Fibroblast of lung (primary cell): ENCODE measurements around the gene COL11A2.

Experiments used
- CTCF ChIP-seq, 2 donors: IDR thresholded peaks in 1 of 2; conservative IDR thresholded peaks in 1 of 2; 1 replicate in 1 of 2; 2 replicates in 1 of 2; pipeline ENCODE4 v1.5.1; 2011 to 2012; ENCODE audit warnings: low read length in 2 of 2, control low read depth in 1 of 2, inconsistent platforms in 1 of 2, low read depth in 1 of 2, mild to moderate bottlenecking in 1 of 2
- EZH2 ChIP-seq: IDR thresholded peaks from 2 replicates; pipeline ENCODE4 v1.5.1; 2012; ENCODE audit warnings: low read length, control low read depth, mild to moderate bottlenecking; ENCODE audit errors: missing control alignments

GRCh38 chr6:33116417-33116816 lies 75.8 kb downstream of the COL11A2 start:
- TF ChIP-seq CTCF (conservative IDR thresholded peaks at IDR 0.05 in 1 of 2, IDR thresholded peaks at IDR 0.05 in 1 of 2; ENCODE audit: low read depth in 1 of 2, low read length in 2 of 2) (no peak), EZH2 (no peak)
